Kidney tubule cell (primary cell): ENCODE results near the gene SAFB2.
A peak's percentile ranks its signal among the peaks of the same experiment; 100 is the strongest.
"Not testable (repeated sequence)": the region's sequence is repeated elsewhere in the genome, so short reads cannot be mapped to it uniquely, and the experiment has no call there.

ENCODE experiments used
- DNase-seq: peaks from one replicate; pipeline ENCODE4 v3.0.0-alpha.2; 2018; ENCODE audit warnings: low spot score

Gene SAFB2

DNA sequence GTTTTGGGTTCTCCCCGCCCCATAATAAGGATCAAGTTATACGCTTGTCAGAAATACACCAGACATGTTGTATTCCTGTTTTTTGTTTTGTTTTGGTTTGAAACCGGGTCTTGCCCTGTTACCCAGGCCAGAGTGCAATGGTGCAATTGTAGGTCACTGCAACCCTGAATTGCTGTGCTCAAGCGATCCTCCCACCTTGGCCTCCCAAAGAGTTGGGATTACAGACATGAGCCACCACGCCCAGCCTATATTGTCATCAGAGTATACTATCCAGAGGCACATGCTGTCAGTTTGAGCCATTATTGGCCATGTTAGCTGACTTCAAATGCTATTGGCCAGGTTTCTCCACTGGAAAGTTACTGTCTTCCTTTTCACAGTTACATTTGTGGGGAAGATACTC lies 10.1 kb upstream of the SAFB2 start:
- no peak for DNase-seq

DNA sequence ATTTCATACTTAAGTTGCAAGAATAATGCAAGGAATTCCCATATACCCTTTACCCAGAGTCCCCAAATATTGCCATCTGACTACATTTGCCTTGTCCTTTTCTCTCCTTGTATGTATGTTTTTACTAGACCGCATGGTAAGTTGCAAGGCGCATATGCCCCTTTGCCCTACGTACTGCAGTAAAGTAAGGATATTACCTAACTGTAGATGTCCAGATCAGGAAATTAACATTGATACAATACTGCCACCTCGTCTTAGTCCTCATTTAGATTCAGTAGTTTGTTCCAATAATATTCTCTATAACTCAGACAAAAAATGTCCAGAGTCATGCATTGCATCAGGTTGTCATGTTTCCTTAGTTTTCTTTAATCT lies 9.7 kb upstream of the SAFB2 start:
- DNase-seq, result no peak

DNA sequence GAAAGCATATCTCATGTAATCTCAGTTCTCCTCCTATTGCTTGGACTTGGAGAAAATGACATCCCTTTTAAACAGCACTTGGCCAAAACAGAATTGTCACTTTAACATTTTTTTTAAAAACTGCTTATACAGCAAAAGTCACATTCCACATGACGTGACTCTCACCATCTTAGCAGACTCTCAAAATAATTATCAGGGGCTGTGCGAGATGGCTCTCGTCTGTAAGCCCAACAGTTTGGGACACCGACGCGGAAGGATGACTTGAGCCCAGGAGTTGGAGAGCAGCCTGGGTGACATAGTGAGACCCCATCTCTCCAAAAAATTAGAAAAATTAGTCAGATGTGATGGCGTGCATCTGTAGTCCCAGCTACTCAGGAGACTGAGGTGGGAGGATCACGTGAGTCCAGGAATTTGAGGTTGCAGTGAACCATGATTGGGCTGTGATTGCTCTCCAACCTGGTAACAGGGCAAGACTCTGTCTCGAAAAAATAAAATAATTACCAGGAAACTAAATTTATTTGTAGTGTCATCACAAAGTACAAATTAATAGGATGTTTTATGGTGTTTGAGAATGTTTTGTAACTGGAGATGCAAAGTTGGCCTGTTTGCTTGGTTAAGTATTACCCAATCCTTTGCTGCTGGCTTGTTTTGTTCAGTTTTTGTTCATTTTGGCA lies 9.1 kb upstream of the SAFB2 start:
- peak; percentile 25 for DNase-seq

DNA sequence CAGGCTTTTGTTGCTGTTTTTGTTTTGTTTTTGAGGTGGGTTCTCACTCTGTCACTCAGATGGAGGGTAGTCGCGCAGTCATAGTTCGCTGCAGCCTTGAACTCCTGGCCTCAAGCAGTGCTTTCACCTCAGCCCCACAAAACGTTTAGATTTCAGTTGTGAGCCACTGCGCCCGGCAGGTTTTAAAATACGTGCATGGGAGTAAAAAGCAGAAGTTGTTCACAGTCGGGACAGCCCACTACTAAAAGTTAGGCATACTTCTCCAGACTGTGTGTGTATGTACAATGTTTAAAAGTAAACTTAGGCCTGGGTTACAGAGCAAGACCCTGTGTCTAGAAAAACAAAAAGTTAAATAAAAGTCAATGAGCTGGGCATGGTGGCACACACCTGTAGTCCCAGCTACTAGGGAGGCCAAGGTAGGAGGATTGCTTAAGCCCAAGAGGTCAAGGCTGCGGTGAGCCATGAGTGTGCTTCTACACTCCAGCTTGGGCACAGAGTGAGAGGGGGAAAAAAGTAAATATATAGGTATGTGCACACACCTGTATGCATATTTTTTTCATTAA lies 6.4 kb upstream of the SAFB2 start:
- DNase-seq, result no peak

DNA sequence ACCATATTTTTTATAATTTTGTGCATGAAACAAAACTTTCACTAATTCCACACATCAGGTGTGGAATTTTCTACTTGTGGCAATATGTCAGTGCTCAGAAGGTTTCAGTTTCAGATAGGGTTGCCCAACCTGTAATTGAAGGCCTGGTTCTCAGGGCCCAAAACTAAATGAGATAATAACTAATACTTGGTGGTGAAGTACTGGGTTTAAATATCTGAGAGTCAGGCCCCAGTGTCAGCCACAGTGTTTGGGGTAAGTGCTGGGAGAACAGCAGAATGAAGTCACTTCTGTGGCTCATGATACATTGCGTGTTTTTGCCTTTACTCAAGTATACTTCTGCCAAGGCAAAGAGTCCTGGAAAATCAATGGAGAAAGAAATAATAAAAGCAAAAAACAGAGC lies 5.9 kb upstream of the SAFB2 start:
- DNase-seq, result no peak

DNA sequence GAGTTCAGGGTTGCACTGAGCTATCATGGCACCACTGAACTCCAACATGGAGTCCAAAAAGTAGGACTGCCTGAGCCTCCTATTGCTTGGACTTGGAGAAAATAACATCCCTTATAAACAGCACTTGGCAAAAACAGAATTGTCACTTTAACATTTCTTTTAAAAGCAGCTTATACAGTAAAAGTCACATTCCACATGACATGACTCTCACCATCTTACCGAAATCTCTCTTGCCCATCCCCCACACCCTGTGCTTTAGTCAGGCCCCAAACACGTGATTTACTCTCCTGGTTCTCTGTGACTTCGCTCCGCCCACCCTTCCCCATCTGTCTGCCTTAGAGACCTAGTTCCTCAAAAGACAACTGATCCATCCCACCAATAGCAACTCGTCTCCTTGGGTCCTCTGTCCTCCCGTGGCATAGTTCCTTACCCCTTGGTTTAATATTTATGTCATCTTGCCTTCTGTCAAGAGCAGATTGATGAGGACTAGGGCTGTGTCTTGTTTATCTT lies 4.9 kb upstream of the SAFB2 start:
- DNase-seq, result peak; percentile 41

DNA sequence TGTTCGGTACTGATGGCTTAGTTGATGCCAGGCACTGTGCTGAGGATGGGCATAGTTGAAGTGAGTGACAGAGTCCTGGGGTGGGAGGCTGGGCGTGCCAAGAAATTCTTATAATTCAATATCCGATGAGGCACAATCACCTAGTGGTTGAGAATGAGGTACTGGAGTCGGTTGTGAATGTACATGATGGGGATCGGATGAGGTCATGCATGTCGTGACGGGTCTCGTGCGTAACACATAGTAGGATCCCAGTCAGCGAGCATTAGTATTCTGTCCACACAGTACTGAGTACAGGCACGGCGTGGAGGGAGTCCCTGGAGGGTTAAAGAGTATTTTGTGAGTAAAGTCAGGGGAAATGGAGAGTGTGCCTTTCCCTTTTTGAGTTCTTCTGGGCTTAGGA lies 3.1 kb upstream of the SAFB2 start:
- peak; percentile 15 for DNase-seq

DNA sequence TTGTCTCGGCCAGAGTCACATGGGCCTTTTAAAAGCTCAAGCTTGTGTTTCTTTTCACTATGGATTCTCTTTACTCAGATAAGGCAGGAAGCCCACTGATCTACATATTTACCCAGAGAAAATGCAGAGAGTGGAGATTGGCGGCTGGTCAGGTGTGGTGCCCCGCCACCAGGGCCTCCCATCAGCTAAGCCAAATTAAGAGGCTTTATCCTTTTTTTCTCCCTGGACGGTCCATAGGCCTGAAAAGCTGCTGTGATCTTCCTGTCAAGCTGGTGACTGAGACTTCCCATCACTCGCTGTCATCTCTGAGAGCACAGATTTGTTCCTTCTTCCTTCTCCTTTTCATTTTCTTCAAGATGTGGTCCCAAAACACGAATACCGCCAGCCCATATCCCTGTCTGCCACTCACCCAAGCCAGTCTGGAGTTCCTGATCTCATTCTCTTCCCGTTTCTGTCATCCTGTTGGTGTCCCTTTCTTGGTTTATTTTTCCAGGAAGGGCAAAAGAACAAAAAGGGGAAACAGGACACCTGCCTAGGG lies 2.2 kb upstream of the SAFB2 start:
- no peak for DNase-seq

DNA sequence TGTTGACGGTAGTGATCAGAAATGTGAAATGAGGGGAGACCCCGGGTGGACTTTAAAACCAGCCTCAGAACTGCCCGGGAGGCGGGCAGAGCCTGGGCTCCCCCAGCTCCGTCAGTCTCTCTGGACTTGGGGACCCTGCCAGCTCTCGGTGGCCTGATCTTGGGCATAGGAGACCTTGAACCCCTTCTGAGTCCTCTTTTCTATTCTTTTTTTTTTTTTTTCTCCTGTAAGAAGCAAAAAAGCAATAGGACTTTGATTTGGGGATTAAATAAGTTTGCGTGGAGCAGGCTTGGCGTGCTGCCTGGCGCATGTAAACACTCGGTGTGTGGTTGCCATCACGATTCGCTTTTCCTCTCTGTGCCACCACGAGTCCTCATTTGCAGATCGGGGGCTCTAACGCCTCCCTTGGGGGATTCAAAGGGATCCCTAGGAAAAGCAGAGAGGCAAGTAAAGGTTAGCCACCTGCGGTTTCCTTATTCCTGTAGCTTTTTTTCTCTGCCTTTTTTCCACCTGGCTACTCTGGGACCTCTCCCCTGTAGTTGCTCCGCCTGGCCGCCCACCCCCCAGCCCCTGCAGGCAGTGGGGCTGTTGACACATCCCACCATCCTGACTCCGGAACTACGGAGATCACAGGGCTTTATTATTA lies 1.6 kb upstream of the SAFB2 start:
- DNase-seq, result peak; percentile 22

DNA sequence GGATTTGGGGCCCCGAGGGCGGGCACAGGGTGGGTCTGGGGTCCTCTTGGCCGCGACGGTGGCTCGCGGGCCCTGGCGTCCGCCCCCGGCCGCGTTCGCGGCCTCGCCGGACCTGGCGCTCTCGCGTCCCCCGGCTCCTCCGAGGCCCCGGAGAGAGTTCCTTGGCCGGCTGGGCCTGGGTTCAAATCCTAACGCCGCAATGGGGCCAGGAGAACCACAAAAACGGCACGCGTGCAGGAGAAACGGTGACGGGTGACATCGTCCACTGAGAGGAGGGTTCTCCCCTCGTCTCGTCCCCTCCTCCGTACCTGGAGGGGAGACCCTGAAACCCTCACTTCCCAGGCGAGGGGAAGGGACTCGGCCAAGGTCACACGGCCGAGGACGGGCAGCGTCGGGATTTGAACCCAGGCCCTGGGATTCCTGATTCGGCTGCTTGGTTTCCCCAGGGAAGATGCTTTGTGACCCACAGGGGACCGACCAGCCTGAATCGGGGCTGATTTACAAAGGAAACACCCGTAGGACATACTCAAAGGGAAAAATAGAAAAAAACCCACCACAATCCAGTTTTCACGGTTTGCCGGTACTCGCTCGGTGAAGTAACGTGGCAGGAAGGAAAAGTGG lies 931 bp upstream of the SAFB2 start:
- DNase-seq, result peak; percentile 11

DNA sequence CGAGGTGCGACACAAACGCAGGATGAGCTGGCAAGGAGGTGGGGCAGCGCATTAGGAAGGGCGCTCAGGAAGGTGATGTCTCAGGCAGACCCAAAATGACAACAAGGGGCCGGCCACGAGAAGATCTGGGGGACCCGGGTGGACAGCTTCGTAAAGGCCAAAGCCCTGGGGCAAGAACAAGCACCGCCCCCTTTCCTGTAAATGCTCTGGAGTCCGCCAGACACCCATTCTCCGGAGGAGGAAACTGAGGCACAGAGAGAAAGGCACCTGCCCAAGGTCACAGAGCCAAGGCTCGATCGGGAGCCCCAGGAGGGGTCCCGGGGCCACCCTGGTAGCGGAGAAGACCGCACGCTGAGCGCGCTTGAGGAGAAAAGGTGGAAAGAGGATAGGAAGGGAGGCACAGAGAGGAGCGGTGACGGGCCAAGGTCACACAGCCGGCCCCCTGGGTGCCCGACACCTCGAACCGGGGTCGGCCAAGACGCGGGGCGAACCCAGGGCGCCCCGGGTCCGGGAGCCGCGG lies 571 bp downstream of the SAFB2 start:
- no peak for DNase-seq

DNA sequence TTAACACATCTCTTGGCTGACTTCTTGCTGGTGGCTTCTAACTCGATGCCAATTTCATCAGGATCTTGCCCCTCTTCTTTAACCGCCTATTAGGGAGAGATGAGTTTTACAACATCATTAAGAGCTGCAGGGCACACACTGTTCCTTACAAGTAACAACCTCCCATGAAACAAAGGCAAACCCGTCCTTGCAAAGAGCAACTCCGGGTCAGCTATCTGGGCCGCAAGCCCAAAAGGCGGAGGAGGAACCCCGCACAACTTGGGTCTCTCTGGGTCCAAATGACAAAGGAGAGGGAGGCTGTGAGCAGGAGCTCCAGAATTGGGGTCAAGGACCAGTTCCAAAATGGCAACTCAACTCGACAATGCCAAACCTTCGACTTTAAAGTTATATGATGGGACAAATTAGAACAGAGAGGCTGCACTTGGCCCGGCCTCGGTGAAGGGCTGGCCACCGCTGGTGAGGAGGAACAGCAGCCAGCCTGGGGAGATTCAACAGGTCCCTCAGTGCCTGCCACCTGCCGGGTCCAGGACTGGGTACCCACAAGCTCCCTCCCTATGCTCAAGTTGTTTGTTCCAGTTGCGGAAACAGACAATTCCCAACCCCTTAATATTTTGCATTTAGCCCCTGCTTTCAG lies 1.1 kb downstream of the SAFB2 start:
- DNase-seq, result peak; percentile 25

DNA sequence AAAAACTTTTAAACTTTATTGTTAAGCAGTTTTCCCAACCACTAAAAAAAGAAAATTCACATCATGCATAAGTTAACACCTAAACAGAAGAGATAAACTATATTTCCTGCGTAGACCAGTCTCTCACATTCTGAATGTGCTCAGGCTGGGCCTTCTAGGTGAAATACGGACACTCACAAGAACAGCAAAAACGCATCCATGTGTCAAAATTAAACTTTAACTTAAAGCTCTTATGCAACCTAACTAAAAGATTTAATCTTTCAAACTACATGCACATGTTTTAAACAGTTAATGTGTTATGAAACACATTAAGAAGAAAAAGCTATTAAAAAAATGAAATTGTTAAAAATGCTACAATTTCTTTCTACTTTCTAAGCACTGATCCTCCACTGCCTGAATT lies 2.6 kb downstream of the SAFB2 start:
- DNase-seq, result peak; percentile 10

DNA sequence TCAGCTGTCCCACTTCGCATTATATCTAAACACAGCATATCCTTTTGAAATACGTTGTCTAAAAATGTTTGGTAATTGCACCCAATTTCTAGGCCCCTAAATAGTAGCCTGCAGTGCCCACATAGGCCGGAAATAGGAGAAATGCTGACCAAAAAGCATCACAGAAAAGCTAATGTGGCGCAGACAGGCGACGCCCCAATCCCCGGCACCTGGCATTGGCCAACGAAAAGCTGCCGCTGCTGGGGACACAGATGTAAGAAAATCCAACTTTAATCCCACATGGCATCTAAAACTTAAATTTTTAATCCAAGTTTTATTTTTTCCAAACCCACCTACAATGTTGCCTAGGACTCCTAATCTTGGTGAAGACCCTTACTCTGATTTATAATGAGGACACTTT lies 4.0 kb downstream of the SAFB2 start:
- DNase-seq, result no peak

DNA sequence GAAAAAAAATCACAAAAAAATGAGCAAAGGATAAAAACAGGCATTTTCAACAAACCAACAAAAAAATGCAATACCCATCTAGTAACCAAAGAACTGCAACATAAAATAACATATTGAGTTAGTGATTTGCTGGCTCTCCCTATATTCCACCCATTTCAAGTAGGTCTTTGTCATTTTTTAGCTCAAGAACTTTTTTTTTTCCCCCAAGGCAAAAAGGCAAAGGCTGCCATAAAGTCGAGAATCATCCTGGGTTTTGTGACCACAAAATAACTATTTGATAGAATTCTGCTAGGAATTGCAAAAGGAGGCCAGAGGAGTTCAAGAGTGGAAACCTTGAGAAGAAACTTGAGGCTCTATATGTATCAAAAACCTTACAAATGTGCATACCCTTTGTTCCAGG lies 5.5 kb downstream of the SAFB2 start:
- DNase-seq, result no peak

DNA sequence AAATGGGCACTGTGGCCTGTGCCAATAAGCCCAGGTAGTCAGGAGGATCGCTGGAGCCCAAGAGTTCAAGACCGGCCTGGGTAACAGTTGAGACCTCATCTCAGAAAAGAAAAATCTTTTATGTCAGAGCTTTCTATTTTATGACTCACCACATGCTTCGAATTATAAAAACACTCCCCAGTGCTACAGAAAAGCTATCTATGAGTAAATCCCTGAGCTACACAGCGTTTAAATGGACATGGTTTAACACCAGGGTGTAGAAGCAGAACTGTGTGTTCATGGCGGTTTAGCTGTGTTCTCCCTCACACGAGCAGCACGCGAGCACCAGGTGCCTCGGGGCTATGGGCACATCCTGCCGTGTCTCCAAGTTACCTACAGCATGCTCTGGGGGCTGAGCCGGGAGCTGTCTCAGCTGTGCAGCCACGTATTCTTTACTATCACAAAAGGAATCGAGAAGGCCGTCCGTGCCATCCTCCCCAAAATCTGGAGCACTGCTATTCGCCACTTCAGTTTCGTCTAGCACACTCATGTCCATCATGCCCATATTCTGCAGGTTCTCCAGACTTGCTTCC lies 6.7 kb downstream of the SAFB2 start:
- DNase-seq, result no peak

DNA sequence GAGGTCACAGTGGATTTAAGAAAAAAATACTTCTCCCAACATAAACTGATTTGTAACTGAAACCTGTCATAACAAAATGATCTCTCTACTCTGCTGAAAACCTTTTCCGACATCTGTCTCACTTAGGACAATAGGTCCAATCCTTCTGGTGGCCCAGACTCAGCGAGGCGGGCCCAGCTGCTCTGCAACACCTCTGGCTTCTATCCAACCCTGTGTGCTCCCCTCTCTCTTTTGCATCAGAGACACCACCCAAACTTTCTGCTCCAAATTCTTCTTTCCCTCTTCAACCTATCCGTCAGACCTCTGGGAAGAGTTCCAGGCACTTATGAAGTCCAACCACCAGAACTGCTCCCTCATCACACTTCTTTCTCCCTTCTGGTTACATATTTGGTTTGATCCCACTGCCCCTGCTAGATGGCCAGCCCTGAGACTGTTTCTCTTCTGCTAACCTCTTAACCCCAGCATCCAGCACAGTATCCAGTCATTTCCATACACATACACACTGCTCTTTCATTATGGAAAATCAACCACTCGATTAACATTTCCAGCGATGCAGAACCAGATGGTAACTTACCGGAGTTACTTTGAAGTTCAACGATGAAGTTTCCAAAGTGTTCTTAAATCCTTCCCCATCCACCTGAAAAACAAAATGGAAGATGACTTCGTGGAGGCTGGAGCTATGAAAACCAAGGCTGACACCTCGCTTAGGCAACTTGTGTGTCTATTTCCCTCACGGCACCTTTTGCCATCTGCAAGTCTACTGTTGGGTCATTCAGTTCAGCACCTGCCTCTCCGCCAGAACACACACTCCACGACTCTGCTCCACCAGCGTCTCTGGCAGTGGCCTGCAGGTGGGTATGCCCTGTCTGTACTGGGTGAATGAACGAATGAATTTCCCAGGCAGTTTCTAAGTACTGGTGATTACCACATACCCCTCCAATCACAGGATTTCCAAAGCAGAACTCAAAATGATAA lies 9.4 kb downstream of the SAFB2 start:
- DNase-seq, result no peak

DNA sequence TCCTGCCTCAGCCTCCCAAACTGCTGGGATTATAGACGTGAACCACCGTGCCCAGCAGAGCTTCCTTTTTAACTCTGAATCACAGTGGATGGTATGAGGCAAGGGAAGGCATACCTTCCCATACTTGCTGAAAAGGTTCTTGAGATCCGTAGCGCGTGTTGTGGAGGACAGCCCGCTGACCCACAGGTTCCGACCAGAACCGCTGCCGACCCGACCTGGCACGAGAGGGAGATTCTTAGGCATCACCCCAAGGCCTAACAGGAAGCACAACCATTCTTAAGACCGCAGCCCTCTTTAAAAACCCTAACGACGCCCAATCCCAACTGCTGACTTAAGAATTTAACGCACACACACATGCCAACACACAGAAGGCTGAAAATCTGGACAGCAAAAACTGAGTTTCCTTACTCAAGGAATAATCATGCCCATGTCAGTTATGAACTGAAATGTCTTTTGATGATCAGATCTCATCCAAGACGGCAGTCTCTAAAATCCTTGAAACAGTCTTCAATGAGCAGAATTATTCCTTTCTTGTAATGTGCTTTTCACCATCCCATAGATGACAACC lies 12.6 kb downstream of the SAFB2 start:
- DNase-seq, result no peak

DNA sequence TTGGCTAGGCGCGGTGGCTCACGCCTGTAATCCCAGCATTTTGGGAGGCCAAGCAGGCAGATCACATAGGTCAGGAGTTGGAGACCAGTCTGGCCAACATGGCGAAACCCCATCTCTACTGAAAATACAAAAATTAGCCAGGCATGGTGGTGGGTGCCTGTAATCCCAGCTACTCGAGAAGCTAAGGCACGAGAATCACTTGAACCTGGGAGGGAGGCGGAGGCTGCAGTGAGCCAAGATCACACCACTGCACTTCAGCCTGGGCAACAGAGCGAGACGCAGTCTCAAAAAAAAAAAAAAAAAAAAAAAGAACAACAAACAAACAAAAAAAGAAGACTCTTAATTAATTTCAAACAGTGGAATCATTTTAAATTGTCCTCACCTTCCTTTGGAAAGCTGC lies 13.8 kb downstream of the SAFB2 start:
- DNase-seq, result not testable (repeated sequence)

DNA sequence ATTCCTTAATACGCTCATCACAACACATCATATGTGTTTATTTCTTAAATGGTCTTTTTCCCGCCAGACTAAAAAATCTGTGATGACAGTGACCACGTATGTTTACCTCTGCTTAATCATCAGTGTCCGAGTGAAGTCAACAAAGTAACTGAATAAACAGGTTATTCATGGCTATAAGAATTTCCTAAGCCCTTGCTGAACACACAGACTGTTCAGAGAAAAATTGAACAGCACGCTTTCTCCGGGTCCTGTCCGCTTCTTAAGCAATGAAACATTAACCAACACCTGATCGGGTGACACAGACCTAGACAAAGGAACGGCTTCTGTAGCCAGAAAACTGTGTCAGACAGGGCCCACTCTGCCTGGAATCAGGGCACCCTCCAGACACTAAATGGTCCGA lies 14.3 kb downstream of the SAFB2 start:
- peak; percentile 37 for DNase-seq
